ENCODE data around the gene ITPRIPL2.

ITPRIPL2 gene

DNA sequence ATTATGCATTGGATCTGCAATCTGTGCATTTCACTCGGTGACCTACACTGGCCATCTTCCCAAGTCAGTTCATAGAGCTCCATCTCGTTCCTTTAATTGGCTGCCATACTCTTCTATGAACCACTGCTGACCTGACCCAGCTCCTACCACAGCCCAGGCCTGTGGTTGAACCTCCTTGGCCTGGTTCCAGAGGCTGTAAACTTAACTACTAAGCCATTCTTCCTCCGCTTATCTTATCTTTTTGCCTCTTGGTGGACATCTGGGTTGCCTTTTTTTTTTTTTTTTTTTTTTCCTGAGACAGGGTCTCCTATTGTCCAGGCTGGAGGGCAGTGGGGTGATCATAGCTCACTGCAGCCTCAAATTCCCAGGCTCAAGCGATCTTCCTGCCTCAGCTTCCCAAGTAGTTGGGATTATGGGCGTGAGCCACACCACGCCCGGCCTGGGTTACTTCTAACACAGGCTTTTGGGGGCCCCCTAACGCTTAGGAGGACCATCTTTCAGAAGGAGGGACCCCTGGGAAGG is 28.0 kb upstream of the ITPRIPL2 start:
- POLR2A ChIA-PET: interaction anchor here (0.6 to 1.5 kb wide), 5 partner anchors 9 to 94 kb away, joined by 3 to 5 read pairs (median 4); partner anchors contain the start of gene COQ7
- TF ChIP-seq ELF4 (IDR thresholded peaks at IDR 0.05) (no peak), FOXK2 (IDR thresholded peaks at IDR 0.05) (no peak), LEF1 (IDR thresholded peaks at IDR 0.05; ENCODE audit: borderline replicate concordance) (no peak), BHLHE40 (IDR thresholded peaks at IDR 0.05; ENCODE audit: borderline replicate concordance) (no peak), FOXM1 (IDR thresholded peaks at IDR 0.05; ENCODE audit: borderline replicate concordance) (no peak), NFRKB (IDR thresholded peaks at IDR 0.05) (no peak), L3MBTL2 (conservative IDR thresholded peaks at IDR 0.05) (no peak), TARDBP (IDR thresholded peaks at IDR 0.05) (no peak), HDGF (IDR thresholded peaks at IDR 0.05; ENCODE audit: borderline replicate concordance) (no peak), ZNF384 (IDR thresholded peaks at IDR 0.05) (no peak), FOXA1 (IDR thresholded peaks at IDR 0.05) (no peak), CTBP1 (IDR thresholded peaks at IDR 0.05; ENCODE audit: borderline replicate concordance) (no peak)
- TF ChIP-seq, protein P1, sequence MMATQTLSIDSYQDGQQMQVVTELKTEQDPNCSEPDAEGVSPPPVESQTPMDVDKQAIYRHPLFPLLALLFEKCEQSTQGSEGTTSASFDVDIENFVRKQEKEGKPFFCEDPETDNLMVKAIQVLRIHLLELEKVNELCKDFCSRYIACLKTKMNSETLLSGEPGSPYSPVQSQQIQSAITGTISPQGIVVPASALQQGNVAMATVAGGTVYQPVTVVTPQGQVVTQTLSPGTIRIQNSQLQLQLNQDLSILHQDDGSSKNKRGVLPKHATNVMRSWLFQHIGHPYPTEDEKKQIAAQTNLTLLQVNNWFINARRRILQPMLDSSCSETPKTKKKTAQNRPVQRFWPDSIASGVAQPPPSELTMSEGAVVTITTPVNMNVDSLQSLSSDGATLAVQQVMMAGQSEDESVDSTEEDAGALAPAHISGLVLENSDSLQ (IDR thresholded peaks at IDR 0.05): no peak
- CTCF ChIA-PET: interaction anchor here (0.6 to 2.3 kb wide), 14 partner anchors 9 to 813 kb away, joined by 3 to 24 read pairs (median 4); partner anchors contain the start of genes COQ7 and TMC7
- no peak for DNase-seq (ENCODE audit: extremely low spot score)

DNA sequence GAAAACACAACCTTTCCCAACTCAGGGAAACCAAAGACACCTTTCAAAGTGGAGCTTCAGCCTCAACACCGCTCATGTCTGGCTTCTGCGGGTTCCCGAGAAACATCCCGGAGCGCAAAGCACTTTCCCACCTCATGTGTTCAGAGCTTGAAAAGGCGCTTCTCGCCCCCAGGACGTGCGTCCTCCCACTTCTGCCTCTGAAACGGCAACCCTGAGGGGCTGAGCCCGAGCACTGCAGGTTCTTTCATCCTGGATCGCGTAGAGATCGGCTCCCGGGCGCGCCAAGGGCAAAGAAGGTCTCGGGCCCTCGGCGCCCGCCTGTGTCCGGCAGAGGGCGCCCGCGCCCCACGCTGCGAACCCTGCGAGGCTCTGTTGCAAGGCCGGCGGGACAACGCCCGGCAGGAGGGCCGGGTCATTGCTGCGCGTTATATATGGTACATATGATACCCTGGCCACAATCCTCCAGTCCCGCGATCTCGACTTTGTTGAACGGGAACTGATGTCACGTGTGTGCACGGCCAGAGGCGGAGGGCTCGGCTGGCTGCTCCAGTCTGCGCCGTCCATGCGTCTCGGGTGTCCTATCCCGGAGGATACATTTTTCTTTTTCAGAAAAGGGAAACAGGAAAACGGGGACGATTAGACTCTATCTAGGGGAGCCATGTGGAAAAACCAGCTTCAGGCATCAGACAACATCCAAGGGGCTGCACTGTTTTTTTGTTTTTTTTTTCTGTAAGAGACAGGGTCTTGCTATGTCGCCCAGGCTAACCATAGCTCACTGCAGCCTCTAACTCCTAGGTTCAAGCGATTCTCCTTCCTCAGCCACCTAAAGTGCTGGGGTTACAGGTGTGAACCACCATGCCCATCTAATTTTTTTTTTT is 27.2 kb upstream of the ITPRIPL2 start:
- peak; percentile 92 for DNase-seq (ENCODE audit: extremely low spot score)
- POLR2A ChIA-PET: interaction anchor here (0.6 to 1.5 kb wide), 6 partner anchors 8 to 93 kb away, joined by 3 to 5 read pairs (median 4); partner anchors contain the start of gene COQ7
- CTCF ChIA-PET: interaction anchor here (0.6 to 2.3 kb wide), 14 partner anchors 8 to 307 kb away, joined by 3 to 24 read pairs (median 4); partner anchors contain the start of genes COQ7 and TMC7
- no peak for TF ChIP-seq FOXM1 (IDR thresholded peaks at IDR 0.05; ENCODE audit: borderline replicate concordance)
- no peak for TF ChIP-seq FOXA1 (IDR thresholded peaks at IDR 0.05)
- no peak for TF ChIP-seq SP1 (IDR thresholded peaks at IDR 0.05)
- no peak for TF ChIP-seq BHLHE40 (IDR thresholded peaks at IDR 0.05; ENCODE audit: borderline replicate concordance)
- peak; percentile 87 for TF ChIP-seq L3MBTL2 (conservative IDR thresholded peaks at IDR 0.05)
- TF ChIP-seq ARNT (IDR thresholded peaks at IDR 0.05): no peak
- no peak for TF ChIP-seq SUZ12 (IDR thresholded peaks at IDR 0.05)
- TF ChIP-seq NFRKB (IDR thresholded peaks at IDR 0.05): no peak
- no peak for TF ChIP-seq FOXK2 (IDR thresholded peaks at IDR 0.05)
- no peak for TF ChIP-seq TARDBP (IDR thresholded peaks at IDR 0.05)
- no peak for TF ChIP-seq LEF1 (IDR thresholded peaks at IDR 0.05; ENCODE audit: borderline replicate concordance)
- TF ChIP-seq CTBP1 (IDR thresholded peaks at IDR 0.05; ENCODE audit: borderline replicate concordance): no peak
- TF ChIP-seq, protein P1 (IDR thresholded peaks at IDR 0.05): 0 out of 2 replicates have a peak, but pooled peaks have one; percentile 11
- peak; percentile 80 for TF ChIP-seq ZNF384 (IDR thresholded peaks at IDR 0.05)
- no peak for TF ChIP-seq HDGF (IDR thresholded peaks at IDR 0.05; ENCODE audit: borderline replicate concordance)
- TF ChIP-seq ELF4 (IDR thresholded peaks at IDR 0.05): peak; percentile 64

DNA sequence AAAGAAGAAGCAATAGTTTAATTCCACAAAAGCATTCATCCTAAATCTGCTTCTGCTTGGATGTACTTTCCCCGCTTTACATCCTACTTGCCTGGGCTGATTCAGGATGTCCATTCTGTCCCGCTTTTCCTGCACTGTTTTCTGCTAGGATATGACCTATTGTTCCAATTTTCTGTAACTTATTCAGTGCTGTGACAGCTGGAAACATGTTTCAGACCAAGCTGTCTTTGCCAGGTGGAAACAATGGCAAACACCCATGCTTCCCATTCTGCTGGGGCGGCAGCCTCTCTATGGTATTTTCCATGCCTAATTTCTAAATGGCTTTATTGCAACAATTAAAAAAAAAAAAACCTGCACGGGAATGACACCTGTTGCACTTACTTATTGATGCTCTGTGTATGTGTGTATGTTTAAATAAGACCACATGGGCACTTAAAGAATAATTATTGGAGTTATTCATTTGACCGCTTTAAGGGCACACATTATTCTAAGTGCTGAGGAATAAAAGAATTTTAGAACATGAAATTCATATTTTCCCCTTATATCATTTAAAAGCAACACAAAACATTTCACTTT is 25.3 kb upstream of the ITPRIPL2 start:
- no peak for TF ChIP-seq HDGF (IDR thresholded peaks at IDR 0.05; ENCODE audit: borderline replicate concordance)
- TF ChIP-seq NFRKB (IDR thresholded peaks at IDR 0.05): no peak
- no peak for TF ChIP-seq CTBP1 (IDR thresholded peaks at IDR 0.05; ENCODE audit: borderline replicate concordance)
- no peak for TF ChIP-seq ARNT (IDR thresholded peaks at IDR 0.05)
- no peak for TF ChIP-seq FOXK2 (IDR thresholded peaks at IDR 0.05)
- TF ChIP-seq, protein P1 (IDR thresholded peaks at IDR 0.05): no peak
- no peak for TF ChIP-seq FOXM1 (IDR thresholded peaks at IDR 0.05; ENCODE audit: borderline replicate concordance)
- TF ChIP-seq LEF1 (IDR thresholded peaks at IDR 0.05; ENCODE audit: borderline replicate concordance): no peak
- TF ChIP-seq L3MBTL2 (conservative IDR thresholded peaks at IDR 0.05): no peak
- TF ChIP-seq FOXA1 (IDR thresholded peaks at IDR 0.05): no peak
- TF ChIP-seq SP1 (IDR thresholded peaks at IDR 0.05): no peak
- TF ChIP-seq BHLHE40 (IDR thresholded peaks at IDR 0.05; ENCODE audit: borderline replicate concordance): no peak
- no peak for TF ChIP-seq TARDBP (IDR thresholded peaks at IDR 0.05)
- no peak for TF ChIP-seq SUZ12 (IDR thresholded peaks at IDR 0.05)
- no peak for TF ChIP-seq ZNF384 (IDR thresholded peaks at IDR 0.05)
- no peak for TF ChIP-seq ELF4 (IDR thresholded peaks at IDR 0.05)
- no peak for DNase-seq (ENCODE audit: extremely low spot score)
- ChIA-PET CTCF (no interaction called here), POLR2A (no interaction called here)

DNA sequence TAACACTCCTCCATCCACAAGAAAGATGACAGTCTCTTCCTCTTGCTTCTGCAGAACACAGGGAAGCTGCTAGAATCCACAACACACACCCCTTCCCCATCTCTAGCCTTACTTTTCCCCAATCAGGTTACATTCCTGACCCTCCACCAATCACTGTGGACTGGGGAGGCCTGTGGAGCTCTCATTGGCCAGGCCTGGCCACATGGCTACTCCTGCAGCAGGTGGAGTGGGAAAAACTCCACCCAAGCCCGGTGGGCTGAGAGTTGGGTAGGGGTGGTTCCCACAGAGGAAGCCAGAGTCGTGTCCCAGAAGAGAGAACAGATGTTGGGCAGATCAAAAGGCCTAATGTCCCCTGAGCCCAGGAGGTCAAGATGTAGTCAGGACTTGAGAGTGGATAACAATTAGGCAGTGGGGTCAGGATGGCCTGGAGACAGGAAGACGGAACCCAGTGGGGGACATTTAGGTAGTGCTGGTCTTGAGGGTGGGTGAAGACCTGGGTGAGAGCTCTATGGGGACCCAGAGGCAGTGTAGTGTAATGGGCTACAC is 24.3 kb upstream of the ITPRIPL2 start:
- ChIA-PET POLR2A (interaction anchor here (1.5 kb wide), 1 partner anchor 13 kb away, joined by 6 read pairs; no protein-coding TSS in a partner anchor), CTCF (no interaction called here)
- DNase-seq (ENCODE audit: extremely low spot score): no peak
- TF ChIP-seq L3MBTL2 (conservative IDR thresholded peaks at IDR 0.05) (no peak), TARDBP (IDR thresholded peaks at IDR 0.05) (no peak), HDGF (IDR thresholded peaks at IDR 0.05; ENCODE audit: borderline replicate concordance) (no peak), ELF4 (IDR thresholded peaks at IDR 0.05) (no peak), SUZ12 (IDR thresholded peaks at IDR 0.05) (no peak)

DNA sequence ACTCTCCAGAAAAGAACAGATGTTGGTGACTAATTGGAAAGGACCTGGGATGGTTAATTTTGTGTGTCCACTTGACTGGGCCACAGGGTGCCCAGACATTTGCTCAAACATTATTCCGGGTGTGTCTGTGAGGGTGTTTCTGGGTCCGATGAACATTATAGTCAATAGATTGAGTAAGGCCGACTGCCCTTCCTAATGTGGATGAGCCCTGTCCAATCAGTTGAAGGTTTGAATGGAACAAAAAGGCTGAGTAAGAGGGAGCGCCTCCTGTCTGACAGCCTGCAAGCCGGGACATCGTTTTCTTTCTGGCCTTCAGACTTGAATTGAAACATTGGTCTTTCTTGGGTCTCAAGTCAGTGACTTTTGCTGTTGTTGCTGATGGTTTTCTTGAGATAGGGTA is 22.8 kb upstream of the ITPRIPL2 start:
- no peak for DNase-seq (ENCODE audit: extremely low spot score)
- ChIA-PET CTCF (no interaction called here), POLR2A (no interaction called here)
- TF ChIP-seq FOXM1 (IDR thresholded peaks at IDR 0.05; ENCODE audit: borderline replicate concordance): no peak
- TF ChIP-seq ZNF384 (IDR thresholded peaks at IDR 0.05): no peak
- no peak for TF ChIP-seq ARNT (IDR thresholded peaks at IDR 0.05)
- no peak for TF ChIP-seq NFRKB (IDR thresholded peaks at IDR 0.05)
- TF ChIP-seq TARDBP (IDR thresholded peaks at IDR 0.05): no peak
- no peak for TF ChIP-seq FOXA1 (IDR thresholded peaks at IDR 0.05)
- TF ChIP-seq FOXK2 (IDR thresholded peaks at IDR 0.05): no peak
- TF ChIP-seq BHLHE40 (IDR thresholded peaks at IDR 0.05; ENCODE audit: borderline replicate concordance): no peak
